Parathyroid adenoma (tissue), 2 donors: ENCODE data around the gene DOCK7.

Experiments
- H2AFZ ChIP-seq: fragments of 300-600 bp; sonication (generic); one replicate; pipeline ENCODE4 v1.7.0; 2017; ENCODE audit warnings: antibody characterized with exemption, mild to moderate bottlenecking
- H3K27ac ChIP-seq: fragments of 300-600 bp; sonication (generic); one replicate; pipeline ENCODE4 v1.7.0; 2017
- H3K27me3 ChIP-seq: fragments of 300-600 bp; sonication (generic); one replicate; pipeline ENCODE4 v1.7.0; 2017; ENCODE audit warnings: low read length; ENCODE audit not compliant: control insufficient read depth, insufficient read depth
- H3K36me3 ChIP-seq: fragments of 300-600 bp; sonication (generic); one replicate; pipeline ENCODE4 v1.7.0; 2017; ENCODE audit warnings: low read length; ENCODE audit not compliant: control insufficient read depth, insufficient read depth
- H3K4me1 ChIP-seq: fragments of 300-600 bp; sonication (generic); one replicate; pipeline ENCODE4 v1.7.0; 2017; ENCODE audit warnings: control low read depth
- H3K4me2 ChIP-seq: fragments of 300-600 bp; sonication (generic); one replicate; pipeline ENCODE4 v1.7.0; 2017; ENCODE audit warnings: low read length
- H3K4me3 ChIP-seq: fragments of 300-600 bp; sonication (generic); one replicate; pipeline ENCODE4 v1.7.0; 2017; ENCODE audit warnings: low read depth, low read length
- H3K79me2 ChIP-seq: fragments of 300-600 bp; sonication (generic); one replicate; pipeline ENCODE4 v1.7.0; 2017; ENCODE audit warnings: control low read depth
- H3K9ac ChIP-seq: fragments of 300-600 bp; sonication (generic); one replicate; pipeline ENCODE4 v1.7.0; 2017; ENCODE audit warnings: mild to moderate bottlenecking
- H3K9me3 ChIP-seq: fragments of 300-600 bp; sonication (generic); one replicate; pipeline ENCODE4 v1.7.0; 2017; ENCODE audit warnings: low read length; ENCODE audit not compliant: control insufficient read depth
- CTCF ChIP-seq: fragments of 300-600 bp; sonication (generic); IDR thresholded peaks from one replicate; pipeline ENCODE4 v1.7.0; 2017; ENCODE audit warnings: antibody characterized with exemption, mild to moderate bottlenecking
- donor health status: primary hyperparathyroidism.

DOCK7 gene

GRCh38 chr1:62673629-62674028 lies 14.6 kb downstream of the DOCK7 start:
- Histone ChIP-seq H3K4me1 (no peaks in the 10 kb centered on the region), H3K27me3 (no peaks in the 10 kb centered on the region), H3K36me3 (no peaks in the 10 kb centered on the region), H3K4me2 (no peak overlapping the region), H3K9ac (no peak overlapping the region), H3K27ac (no peak overlapping the region), H3K4me3 (no peak overlapping the region), H3K79me2 (peaks cover 2% of the 10 kb centered on the region), H3K9me3 (no peaks in the 10 kb centered on the region), H2AFZ (no peak overlapping the region)
- no peak for TF ChIP-seq CTCF

GRCh38 chr1:62672029-62672428 lies 16.2 kb downstream of the DOCK7 start:
- TF ChIP-seq CTCF, result no peak
- Histone ChIP-seq H3K79me2 (peaks cover 2% of the 10 kb centered on the region), H3K4me1 (no peaks in the 10 kb centered on the region), H3K9ac (no peak overlapping the region), H3K4me3 (no peak overlapping the region), H2AFZ (no peak overlapping the region), H3K36me3 (no peaks in the 10 kb centered on the region), H3K9me3 (no peaks in the 10 kb centered on the region), H3K27me3 (no peaks in the 10 kb centered on the region), H3K4me2 (no peak overlapping the region), H3K27ac (no peak overlapping the region)

- H3K79me2 ChIP-seq, result no peaks in the 10 kb centered on the region
- no peak overlapping the region for H3K27ac ChIP-seq
- H2AFZ ChIP-seq, result no peak overlapping the region
- no peaks in the 10 kb centered on the region for H3K9me3 ChIP-seq
- no peak overlapping the region for H3K9ac ChIP-seq
- no peaks in the 10 kb centered on the region for H3K27me3 ChIP-seq
- no peaks in the 10 kb centered on the region for H3K4me1 ChIP-seq
- H3K4me3 ChIP-seq, result no peak overlapping the region
- no peaks in the 10 kb centered on the region for H3K36me3 ChIP-seq
- no peak for TF ChIP-seq CTCF
- H3K4me2 ChIP-seq, result no peak overlapping the region
Observed at GRCh38 chr1:62654744-62655143, 33.4 kb downstream of the DOCK7 start.

- no peak overlapping the region for H3K4me3 ChIP-seq
- no peaks in the 10 kb centered on the region for H3K79me2 ChIP-seq
- H3K9ac ChIP-seq, result no peak overlapping the region
- H3K9me3 ChIP-seq, result no peaks in the 10 kb centered on the region
- no peaks in the 10 kb centered on the region for H3K4me1 ChIP-seq
- H3K27ac ChIP-seq, result no peak overlapping the region
- TF ChIP-seq CTCF, result no peak
- H3K27me3 ChIP-seq, result no peaks in the 10 kb centered on the region
- H3K36me3 ChIP-seq, result no peaks in the 10 kb centered on the region
- no peak overlapping the region for H3K4me2 ChIP-seq
- H2AFZ ChIP-seq, result no peak overlapping the region
Observed at GRCh38 chr1:62652387-62652786, 35.8 kb downstream of the DOCK7 start.

GRCh38 chr1:62643283-62643682 lies 44.9 kb downstream of the DOCK7 start:
- Histone ChIP-seq H3K27me3 (no peaks in the 10 kb centered on the region), H3K9ac (no peak overlapping the region), H3K36me3 (no peaks in the 10 kb centered on the region), H3K27ac (no peak overlapping the region), H2AFZ (no peak overlapping the region), H3K4me1 (no peaks in the 10 kb centered on the region), H3K79me2 (no peaks in the 10 kb centered on the region), H3K9me3 (no peaks in the 10 kb centered on the region), H3K4me2 (no peak overlapping the region), H3K4me3 (no peak overlapping the region)
- TF ChIP-seq CTCF, result no peak
